Erythroblast (primary cell): ENCODE data around the gene CTU2.

Experiments used
- GATA1 ChIP-seq: IDR thresholded peaks from 2 replicates; pipeline ENCODE4 v1.6.1; 2011; ENCODE audit warnings: low read depth, mild to moderate bottlenecking, control low read depth, low read length, moderate library complexity
- POLR2A ChIP-seq: IDR thresholded peaks from 2 replicates; pipeline ENCODE4 v1.6.1; 2011; ENCODE audit warnings: mild to moderate bottlenecking, low read length

DNA sequence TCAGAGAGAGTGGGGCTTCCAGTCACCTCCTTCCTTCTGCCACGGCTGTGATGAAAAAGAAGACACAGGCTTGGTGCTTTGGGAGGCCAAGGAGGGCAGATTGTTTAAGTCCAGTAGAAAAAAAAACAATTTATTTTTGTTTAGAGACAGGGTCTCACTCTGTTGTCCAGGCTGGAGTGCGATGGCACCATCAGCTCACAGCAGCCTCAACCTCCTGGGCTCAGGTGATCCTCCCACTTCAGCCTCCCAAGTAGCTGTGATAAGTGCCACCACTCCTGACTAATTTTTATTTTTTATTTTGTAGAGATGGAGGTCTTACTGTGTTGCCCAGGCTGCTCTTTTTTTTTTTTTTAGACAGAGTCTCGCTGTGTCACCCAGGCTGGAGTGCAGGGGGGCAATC, 40.7 kb upstream of the CTU2 start:
- no peak for TF ChIP-seq POLR2A
- TF ChIP-seq GATA1 = no peak
